Fibroblast of mammary gland (primary cell): Measurements from ENCODE around the gene PLA2G2A.
"Not testable (repeated sequence)": the region's sequence is repeated elsewhere in the genome, so short reads cannot be mapped to it uniquely, and the experiment has no call there.

ENCODE experiments used
- DNase-seq: peaks from one replicate; pipeline ENCODE4 v3.0.0-alpha.2; 2010; ENCODE audit warnings: low read depth
- H3K4me3 ChIP-seq: 2 replicates; pipeline ENCODE4 v1.5.1; 2011; ENCODE audit warnings: low read depth, mild to moderate bottlenecking, low read length, moderate library complexity; ENCODE audit not compliant: control insufficient read depth
- TF ChIP-seq, protein P1 (sequence below): conservative IDR thresholded peaks from 2 replicates; pipeline ENCODE4 v1.5.1; 2011; ENCODE audit warnings: low read depth, low read length, inconsistent platforms; ENCODE audit not compliant: control insufficient read depth, insufficient read depth

Gene PLA2G2A

GRCh38 chr1:19934336-19934735 lies 45.1 kb downstream of the PLA2G2A start:
- no peak for DNase-seq
- H3K4me3 ChIP-seq = no peak overlapping the region
- TF ChIP-seq, protein P1, sequence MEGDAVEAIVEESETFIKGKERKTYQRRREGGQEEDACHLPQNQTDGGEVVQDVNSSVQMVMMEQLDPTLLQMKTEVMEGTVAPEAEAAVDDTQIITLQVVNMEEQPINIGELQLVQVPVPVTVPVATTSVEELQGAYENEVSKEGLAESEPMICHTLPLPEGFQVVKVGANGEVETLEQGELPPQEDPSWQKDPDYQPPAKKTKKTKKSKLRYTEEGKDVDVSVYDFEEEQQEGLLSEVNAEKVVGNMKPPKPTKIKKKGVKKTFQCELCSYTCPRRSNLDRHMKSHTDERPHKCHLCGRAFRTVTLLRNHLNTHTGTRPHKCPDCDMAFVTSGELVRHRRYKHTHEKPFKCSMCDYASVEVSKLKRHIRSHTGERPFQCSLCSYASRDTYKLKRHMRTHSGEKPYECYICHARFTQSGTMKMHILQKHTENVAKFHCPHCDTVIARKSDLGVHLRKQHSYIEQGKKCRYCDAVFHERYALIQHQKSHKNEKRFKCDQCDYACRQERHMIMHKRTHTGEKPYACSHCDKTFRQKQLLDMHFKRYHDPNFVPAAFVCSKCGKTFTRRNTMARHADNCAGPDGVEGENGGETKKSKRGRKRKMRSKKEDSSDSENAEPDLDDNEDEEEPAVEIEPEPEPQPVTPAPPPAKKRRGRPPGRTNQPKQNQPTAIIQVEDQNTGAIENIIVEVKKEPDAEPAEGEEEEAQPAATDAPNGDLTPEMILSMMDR = no peak

DNA sequence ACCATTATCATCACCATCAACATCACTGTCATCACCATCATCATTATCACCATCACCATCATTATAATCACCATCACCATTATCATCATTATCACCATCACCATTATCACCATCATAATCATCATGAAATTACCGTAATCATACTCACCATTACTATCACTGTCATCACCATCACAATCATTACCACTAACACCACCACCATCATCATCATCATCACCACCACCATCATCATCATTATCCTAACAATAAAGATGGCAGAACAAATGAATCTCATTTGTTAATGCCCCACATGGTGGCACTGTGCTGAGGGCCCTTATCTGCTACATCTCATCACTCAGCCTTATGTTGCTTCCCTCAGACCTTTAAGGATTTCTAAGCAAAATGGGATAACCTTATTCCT lies 46.6 kb downstream of the PLA2G2A start:
- TF ChIP-seq, protein P1 = no peak
- no peak overlapping the region for H3K4me3 ChIP-seq
- no peak for DNase-seq

DNA sequence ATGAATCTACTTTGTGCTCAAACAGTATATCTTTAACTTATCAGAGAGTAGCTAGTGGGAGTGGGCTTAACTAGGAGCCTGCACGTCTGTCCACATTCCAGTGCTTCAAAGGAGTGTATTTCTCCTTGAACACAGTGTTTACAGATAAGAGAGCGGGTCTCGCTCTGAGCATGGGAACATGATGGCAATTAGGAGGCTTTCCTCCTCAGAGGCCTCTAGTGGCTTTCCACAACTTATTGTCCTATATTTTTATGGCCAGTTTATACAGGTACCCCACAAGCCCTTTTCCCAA lies 52.3 kb downstream of the PLA2G2A start:
- H3K4me3 ChIP-seq = not testable (repeated sequence)

DNA sequence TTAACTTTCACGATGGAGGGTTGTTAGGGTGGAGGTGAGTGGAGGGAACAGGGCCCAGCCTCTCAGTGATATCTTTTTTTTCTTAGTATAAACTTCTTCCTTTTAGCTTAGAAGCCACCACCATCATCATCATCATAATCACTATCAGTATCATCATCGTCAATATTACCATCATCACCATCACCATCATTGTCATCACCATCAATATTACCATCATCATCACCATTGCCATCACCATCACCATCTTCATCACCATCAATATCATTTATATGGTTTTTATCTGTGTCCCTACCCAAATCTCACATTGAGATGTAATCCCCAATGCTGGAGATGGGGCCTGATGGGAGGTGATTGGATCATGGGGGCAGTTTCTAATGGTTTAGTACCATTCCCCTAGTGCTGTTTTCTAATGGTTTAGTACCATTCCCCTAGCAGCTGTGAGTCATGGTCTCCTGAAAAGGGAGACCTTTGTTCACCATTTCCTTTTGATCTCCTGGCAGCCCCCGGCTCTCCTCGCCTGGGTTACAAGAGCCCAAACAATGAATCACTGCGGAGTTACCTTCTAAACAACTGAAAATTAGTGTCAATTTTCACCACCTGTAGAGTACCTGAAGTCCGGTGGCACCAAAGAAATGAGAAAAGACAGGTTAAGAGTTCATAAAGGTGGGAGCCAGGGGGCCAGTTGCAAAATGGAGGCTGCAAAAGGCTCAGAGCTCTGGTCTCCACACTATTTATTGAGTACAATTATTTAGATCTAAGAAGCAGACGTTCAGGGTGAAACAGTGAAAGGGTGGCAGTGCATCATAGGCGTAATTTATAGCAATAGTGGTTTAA lies 52.9 kb downstream of the PLA2G2A start:
- H3K4me3 ChIP-seq = no peak overlapping the region
- TF ChIP-seq, protein P1 = no peak
- no peak for DNase-seq

More for the DNA sequence above, 52.3 kb downstream of the PLA2G2A start:
- DNase-seq = not testable (repeated sequence)
